SK-N-SH treated with all-trans-retinoic acid at 6 μM for 48 hours (cell line): ENCODE measurements around the gene SPDYE2.
"Not testable (repeated sequence)": the region's sequence is repeated elsewhere in the genome, so short reads cannot be mapped to it uniquely, and the experiment has no call there.

Experiments
- BACH2 ChIP-seq: fragments of 250-450 bp; sonication (Bioruptor Pico); IDR thresholded peaks from 2 replicates; pipeline ENCODE4 v1.9.0; 2021; ENCODE audit warnings: mild to moderate bottlenecking, borderline replicate concordance
- CREB5 ChIP-seq: fragments of 250-450 bp; sonication (Bioruptor Pico); IDR thresholded peaks from 2 replicates; pipeline ENCODE4 v1.5.1; 2020; ENCODE audit warnings: low read depth, mild to moderate bottlenecking, moderate library complexity
- ESRRG ChIP-seq: fragments of 250-450 bp; sonication (Bioruptor Pico); IDR thresholded peaks from 2 replicates; pipeline ENCODE4 v1.6.1; 2021; ENCODE audit warnings: mild to moderate bottlenecking
- OSR1 ChIP-seq: fragments of 250-450 bp; sonication (Bioruptor Pico); IDR thresholded peaks from 2 replicates; pipeline ENCODE4 v1.8.0; 2022; ENCODE audit warnings: moderate library complexity, mild to moderate bottlenecking, inconsistent platforms
- RARB ChIP-seq: fragments of 250-450 bp; sonication (Bioruptor Pico); IDR thresholded peaks from 2 replicates; pipeline ENCODE4 v1.8.0; 2021; ENCODE audit warnings: mild to moderate bottlenecking, moderate library complexity
- TCF4 ChIP-seq: fragments of 250-450 bp; sonication (Bioruptor Pico); IDR thresholded peaks from 2 replicates; pipeline ENCODE4 v1.8.0; 2021; ENCODE audit warnings: mild to moderate bottlenecking, moderate library complexity, borderline replicate concordance
- TOX ChIP-seq: fragments of 250-450 bp; sonication (Bioruptor Pico); IDR thresholded peaks from 2 replicates; pipeline ENCODE4 v1.8.0; 2021; ENCODE audit warnings: mild to moderate bottlenecking, moderate library complexity, borderline replicate concordance
- ZFP3 ChIP-seq: fragments of 250-450 bp; sonication (Bioruptor Pico); IDR thresholded peaks from 2 replicates; pipeline ENCODE4 v1.5.0; 2020; ENCODE audit warnings: mild to moderate bottlenecking, moderate library complexity
- ZFP30 ChIP-seq: fragments of 450-650 bp; formaldehyde crosslinking; IDR thresholded peaks from 2 replicates; pipeline ENCODE4 v1.5.0; 2022; ENCODE audit warnings: mild to moderate bottlenecking, moderate library complexity
- ZNF565 ChIP-seq: fragments of 450-650 bp; formaldehyde crosslinking; conservative IDR thresholded peaks from 2 replicates; pipeline ENCODE4 v1.5.0; 2020; ENCODE audit warnings: low read depth, mild to moderate bottlenecking, moderate library complexity
- ZNF8 ChIP-seq: fragments of 450-650 bp; formaldehyde crosslinking; IDR thresholded peaks from 2 replicates; pipeline ENCODE4 v1.5.0; 2020; ENCODE audit warnings: mild to moderate bottlenecking, moderate library complexity
- TF ChIP-seq, protein P1 (sequence below): fragments of 250-450 bp; sonication (Bioruptor Pico); IDR thresholded peaks from 2 replicates; pipeline ENCODE4 v1.8.0; 2020; ENCODE audit warnings: mild to moderate bottlenecking, moderate library complexity, borderline replicate concordance

- TF ChIP-seq CREB5 (CRISPR knock-in tag); ZFP30; ZFP3; ZNF8 (CRISPR knock-in tag); TCF4 (CRISPR knock-in tag); RARB (CRISPR knock-in tag); OSR1; BACH2 (CRISPR knock-in tag); ESRRG (CRISPR knock-in tag); TOX (CRISPR knock-in tag); ZNF565: not testable (repeated sequence)
- TF ChIP-seq, protein P1, sequence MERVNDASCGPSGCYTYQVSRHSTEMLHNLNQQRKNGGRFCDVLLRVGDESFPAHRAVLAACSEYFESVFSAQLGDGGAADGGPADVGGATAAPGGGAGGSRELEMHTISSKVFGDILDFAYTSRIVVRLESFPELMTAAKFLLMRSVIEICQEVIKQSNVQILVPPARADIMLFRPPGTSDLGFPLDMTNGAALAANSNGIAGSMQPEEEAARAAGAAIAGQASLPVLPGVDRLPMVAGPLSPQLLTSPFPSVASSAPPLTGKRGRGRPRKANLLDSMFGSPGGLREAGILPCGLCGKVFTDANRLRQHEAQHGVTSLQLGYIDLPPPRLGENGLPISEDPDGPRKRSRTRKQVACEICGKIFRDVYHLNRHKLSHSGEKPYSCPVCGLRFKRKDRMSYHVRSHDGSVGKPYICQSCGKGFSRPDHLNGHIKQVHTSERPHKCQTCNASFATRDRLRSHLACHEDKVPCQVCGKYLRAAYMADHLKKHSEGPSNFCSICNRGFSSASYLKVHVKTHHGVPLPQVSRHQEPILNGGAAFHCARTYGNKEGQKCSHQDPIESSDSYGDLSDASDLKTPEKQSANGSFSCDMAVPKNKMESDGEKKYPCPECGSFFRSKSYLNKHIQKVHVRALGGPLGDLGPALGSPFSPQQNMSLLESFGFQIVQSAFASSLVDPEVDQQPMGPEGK: not testable (repeated sequence)
These were observed 40.5 kb upstream of the SPDYE2 start for GRCh38 chr7:102510575-102510974.
